Mucosa of stomach (tissue), 1 donor: Measurements from ENCODE around the gene ITPRIP.
A peak's percentile ranks its signal among the peaks of the same experiment; 100 is the strongest.

Experiments
- H3K27me3 ChIP-seq: one replicate; pipeline ENCODE4 v1.7.0; 2013; ENCODE audit warnings: mild to moderate bottlenecking, low read length; ENCODE audit not compliant: control insufficient read depth, insufficient read depth
- H3K36me3 ChIP-seq: one replicate; pipeline ENCODE4 v1.7.0; 2013; ENCODE audit warnings: low read length; ENCODE audit not compliant: control insufficient read depth, insufficient read depth
- H3K4me1 ChIP-seq: one replicate; pipeline ENCODE4 v1.7.0; 2013; ENCODE audit warnings: mild to moderate bottlenecking, low read length; ENCODE audit not compliant: control insufficient read depth, insufficient read depth
- H3K4me3 ChIP-seq: one replicate; pipeline ENCODE4 v1.7.0; 2013; ENCODE audit warnings: low read length
- H3K9ac ChIP-seq: one replicate; pipeline ENCODE4 v1.7.0; 2013; ENCODE audit warnings: mild to moderate bottlenecking, low read length, moderate library complexity
- H3K9me3 ChIP-seq: one replicate; pipeline ENCODE4 v1.7.0; 2013; ENCODE audit warnings: mild to moderate bottlenecking, low read length, moderate library complexity; ENCODE audit not compliant: control insufficient read depth
- donor health status: Pancreatic carcinoma.

The ITPRIP gene

GRCh38 chr10:104328896-104329710 lies 9.2 kb downstream of the ITPRIP start:
- Histone ChIP-seq H3K36me3 (no peaks in the 10 kb centered on the region), H3K4me1 (peaks cover 54% of the 10 kb centered on the region), H3K9ac (peak overlapping the region; percentile 5), H3K27me3 (no peaks in the 10 kb centered on the region), H3K4me3 (no peak overlapping the region), H3K9me3 (no peaks in the 10 kb centered on the region)

DNA sequence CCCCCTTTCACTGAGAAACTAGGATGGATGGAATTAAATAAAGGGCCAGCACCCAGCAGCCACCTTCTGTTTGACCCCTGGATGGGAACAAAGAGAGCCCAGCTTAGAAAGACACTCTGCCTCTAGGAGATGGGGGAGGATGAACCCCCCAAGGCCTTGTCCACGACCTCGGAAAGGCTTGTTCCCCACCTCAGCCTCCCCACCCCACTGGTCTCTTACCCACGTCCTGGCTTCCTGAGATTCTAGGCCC lies 9.7 kb downstream of the ITPRIP start:
- Histone ChIP-seq H3K9me3 (no peaks in the 10 kb centered on the region), H3K4me3 (no peak overlapping the region), H3K36me3 (no peaks in the 10 kb centered on the region), H3K4me1 (peaks cover 54% of the 10 kb centered on the region), H3K9ac (peak overlapping the region; percentile 5), H3K27me3 (no peaks in the 10 kb centered on the region)

DNA sequence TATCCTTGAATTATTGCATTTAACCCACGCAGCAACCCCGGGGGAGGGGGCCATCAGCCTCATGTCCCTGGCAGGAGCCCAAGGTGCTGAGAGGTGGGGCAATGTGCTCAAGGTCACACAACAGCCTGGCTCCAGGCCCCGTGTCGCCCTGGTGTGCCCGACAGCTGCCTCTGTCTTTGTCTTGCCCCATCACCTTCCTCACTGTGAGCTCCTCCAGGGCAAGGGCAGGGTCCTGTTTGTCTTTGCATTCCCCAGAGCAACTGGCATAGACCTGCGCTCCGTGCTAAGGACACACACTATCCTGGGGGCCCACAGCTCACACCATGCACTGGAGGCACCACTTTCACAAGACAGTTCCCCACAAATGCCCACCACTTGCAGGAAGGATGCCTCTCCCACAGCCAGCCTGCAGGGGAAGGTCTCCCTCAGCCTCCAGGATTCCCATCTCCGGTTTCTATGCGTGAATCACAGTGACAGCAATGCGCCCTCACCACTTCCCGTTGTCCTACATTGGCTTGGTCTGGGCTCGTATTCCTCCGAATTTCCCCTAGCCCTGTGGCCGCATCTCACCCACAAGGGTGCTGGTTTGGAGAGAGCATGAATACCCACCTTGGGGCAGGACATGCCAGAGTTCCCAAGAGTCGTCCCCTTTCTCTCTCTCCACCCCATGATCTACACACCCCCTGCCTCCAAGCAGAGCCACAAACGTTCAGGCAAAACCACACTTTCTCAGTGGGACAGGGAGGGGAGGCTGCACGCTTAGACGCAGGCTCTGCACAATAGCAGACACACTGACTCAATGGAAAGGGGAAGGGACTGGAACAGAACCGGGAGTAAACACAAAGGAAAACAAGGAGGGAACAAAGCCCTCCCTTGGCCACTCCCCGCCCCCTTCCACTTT lies 10.3 kb downstream of the ITPRIP start:
- no peak overlapping the region for H3K4me3 ChIP-seq

DNA sequence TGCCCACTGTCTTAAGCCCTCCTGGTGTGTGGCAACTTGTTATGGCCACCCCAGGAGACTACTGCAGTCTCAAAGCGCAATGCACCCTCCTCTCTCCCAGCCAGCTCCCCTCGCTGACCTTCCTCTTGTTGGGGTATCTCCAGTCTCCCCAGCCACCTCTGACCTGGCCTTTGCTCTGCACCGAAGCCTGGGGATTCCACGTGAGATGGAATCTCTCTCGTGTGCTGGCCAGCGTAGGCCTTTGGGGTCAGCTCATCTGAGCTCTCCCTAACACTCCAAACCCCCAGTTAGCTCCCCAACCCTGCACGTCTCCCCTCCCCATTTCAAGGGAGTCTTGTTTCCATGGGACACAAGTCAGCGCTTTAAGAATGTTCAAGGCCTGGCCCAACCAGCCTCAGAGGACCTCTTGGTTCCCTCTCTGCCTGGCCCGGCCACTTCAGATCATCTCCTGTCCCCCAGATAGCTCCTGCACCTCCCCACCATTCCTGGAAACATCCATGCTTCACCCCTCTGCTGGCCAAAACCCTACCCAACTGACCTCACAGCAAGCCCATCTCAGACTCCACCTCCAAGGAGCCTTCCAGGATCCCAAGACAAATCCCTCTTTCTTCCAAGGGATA lies 11.2 kb downstream of the ITPRIP start:
- peaks cover 49% of the 10 kb centered on the region for H3K4me1 ChIP-seq
- H3K27me3 ChIP-seq, result no peaks in the 10 kb centered on the region
- no peak overlapping the region for H3K4me3 ChIP-seq
- H3K9me3 ChIP-seq, result no peaks in the 10 kb centered on the region
- no peaks in the 10 kb centered on the region for H3K36me3 ChIP-seq
- no peak overlapping the region for H3K9ac ChIP-seq

More for the DNA sequence above, 10.3 kb downstream of the ITPRIP start:
- H3K9me3 ChIP-seq, result no peaks in the 10 kb centered on the region
- peaks cover 54% of the 10 kb centered on the region for H3K4me1 ChIP-seq
- H3K27me3 ChIP-seq, result no peaks in the 10 kb centered on the region
- H3K9ac ChIP-seq, result peak overlapping the region; percentile 5
- no peaks in the 10 kb centered on the region for H3K36me3 ChIP-seq

DNA sequence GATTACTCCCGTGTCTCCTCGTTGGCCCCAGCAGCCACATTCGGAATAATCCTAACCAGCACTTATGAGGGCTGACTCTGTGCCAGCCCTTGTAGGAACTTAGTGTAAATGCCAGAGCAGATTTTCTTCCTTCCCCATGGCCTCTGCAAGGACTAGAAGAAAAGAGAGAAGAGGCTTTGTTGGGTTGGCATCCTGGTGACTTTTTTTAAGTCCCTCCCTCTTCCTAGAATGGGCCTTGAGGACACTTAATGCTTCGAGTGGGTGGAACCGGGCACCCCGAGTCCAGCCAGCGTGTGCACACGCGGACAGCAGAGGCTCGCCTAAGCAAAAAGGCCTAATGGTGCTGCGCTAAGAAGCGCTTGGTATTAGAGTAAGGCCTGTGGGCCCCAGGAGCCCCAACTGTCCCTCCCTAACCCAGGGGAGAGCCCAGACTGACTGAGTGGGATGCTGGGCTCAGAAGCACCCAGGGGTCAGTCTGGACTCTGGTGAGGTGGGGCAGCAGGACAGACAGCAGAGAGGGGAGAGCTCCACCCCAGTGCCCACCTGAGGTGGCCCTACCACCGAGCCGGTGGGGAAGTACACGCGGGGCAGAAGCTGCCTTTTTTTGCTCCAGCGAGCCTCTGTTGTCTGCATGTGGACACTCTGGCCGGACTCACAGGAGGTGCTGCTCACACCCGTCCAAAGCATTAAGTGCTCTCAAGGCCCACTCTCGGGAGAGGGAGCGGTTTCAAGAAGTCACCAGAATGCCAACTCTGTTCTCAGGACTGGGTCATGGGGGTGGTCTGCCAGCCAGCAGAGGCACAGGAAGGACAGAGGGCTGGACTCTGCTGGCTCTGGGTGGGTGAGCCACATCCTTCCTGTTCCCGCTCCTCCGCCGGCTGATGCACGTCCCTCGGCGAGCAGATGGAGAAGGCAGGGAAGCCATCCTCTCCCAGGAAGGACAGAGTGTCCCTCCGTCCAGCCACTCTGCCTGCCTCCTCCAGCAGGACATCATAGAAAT lies 12.5 kb downstream of the ITPRIP start:
- Histone ChIP-seq H3K9ac (no peak overlapping the region), H3K9me3 (no peaks in the 10 kb centered on the region), H3K4me3 (no peak overlapping the region), H3K4me1 (peaks cover 35% of the 10 kb centered on the region), H3K36me3 (no peaks in the 10 kb centered on the region), H3K27me3 (no peaks in the 10 kb centered on the region)

DNA sequence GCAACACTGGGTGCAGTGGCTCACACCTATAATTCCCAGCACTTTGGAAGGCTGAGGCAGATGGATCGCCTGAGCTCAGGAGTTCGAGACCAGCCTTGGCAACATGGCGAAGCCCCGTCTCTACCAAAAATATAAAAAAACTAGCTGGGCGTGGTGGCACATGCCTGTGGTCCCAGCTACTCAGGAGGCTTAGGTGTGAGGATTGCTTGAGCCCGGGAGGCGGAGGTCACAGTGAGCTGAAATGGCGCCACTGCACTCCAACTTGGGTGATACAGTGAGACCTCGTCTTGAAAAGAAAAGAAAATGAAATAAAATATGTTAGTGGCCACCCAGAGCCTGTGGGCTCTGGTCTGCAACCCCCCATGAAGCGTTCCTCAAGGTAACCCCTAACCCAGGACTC lies 13.3 kb downstream of the ITPRIP start:
- no peak overlapping the region for H3K9ac ChIP-seq
- no peak overlapping the region for H3K4me3 ChIP-seq
- no peaks in the 10 kb centered on the region for H3K9me3 ChIP-seq
- no peaks in the 10 kb centered on the region for H3K27me3 ChIP-seq
- no peaks in the 10 kb centered on the region for H3K36me3 ChIP-seq
- H3K4me1 ChIP-seq, result peaks cover 27% of the 10 kb centered on the region

DNA sequence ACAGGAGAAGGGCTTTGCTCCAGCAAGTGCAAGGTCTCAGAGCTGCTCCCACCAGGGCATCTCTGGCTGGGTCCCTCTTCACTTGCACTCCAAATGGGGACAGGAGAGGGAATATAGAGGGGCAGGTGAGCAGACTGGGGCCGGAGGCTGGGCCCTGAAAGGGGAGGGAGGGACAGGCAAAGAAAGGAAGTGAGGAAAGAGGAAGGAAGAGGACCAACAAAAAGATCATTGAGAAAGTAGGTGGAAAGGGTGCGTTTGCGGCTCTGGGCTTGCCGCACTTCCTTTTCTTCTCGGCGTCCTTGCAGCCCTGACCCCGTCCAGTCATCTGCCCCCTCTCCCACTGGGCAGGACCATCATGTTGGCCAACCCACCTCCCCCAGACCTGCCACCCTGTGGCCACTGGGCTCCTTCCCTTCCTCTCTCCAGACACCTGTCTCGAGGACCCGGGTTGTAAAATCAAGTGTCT lies 14.0 kb downstream of the ITPRIP start:
- Histone ChIP-seq H3K9me3 (no peaks in the 10 kb centered on the region), H3K4me1 (peaks cover 25% of the 10 kb centered on the region), H3K4me3 (no peak overlapping the region), H3K27me3 (no peaks in the 10 kb centered on the region), H3K9ac (no peak overlapping the region), H3K36me3 (no peaks in the 10 kb centered on the region)

DNA sequence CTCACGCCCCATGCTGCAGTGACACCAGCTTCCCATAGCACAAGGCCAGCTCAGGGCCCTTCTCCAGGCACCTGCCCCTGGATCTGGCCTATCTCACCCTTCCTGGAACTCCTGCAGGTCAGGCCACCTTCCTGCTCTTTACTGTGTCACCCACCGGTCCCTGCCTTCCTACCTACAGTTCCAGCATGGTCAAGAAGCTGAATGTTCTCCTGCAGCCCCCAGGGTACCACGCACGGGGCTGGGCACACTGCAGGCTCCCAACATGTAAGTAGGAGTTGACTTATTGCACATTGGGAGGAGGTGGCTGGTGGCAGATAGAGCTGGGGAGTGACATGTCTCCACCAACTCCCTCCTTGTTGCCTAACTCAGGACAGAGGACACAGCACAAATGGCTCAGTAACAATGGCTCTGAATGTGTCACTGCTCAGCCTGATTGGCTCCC lies 14.5 kb downstream of the ITPRIP start:
- Histone ChIP-seq H3K36me3 (no peaks in the 10 kb centered on the region), H3K27me3 (no peaks in the 10 kb centered on the region), H3K4me3 (no peak overlapping the region), H3K9me3 (no peaks in the 10 kb centered on the region), H3K4me1 (peaks cover 21% of the 10 kb centered on the region), H3K9ac (no peak overlapping the region)

GRCh38 chr10:104323085-104323484 lies 15.2 kb downstream of the ITPRIP start:
- Histone ChIP-seq H3K36me3 (no peaks in the 10 kb centered on the region), H3K9ac (no peak overlapping the region), H3K4me3 (no peak overlapping the region), H3K4me1 (peaks cover 19% of the 10 kb centered on the region), H3K9me3 (no peaks in the 10 kb centered on the region), H3K27me3 (no peaks in the 10 kb centered on the region)

GRCh38 chr10:104322416-104322782 lies 15.9 kb downstream of the ITPRIP start:
- H3K4me3 ChIP-seq, result no peak overlapping the region
- no peaks in the 10 kb centered on the region for H3K27me3 ChIP-seq
- no peaks in the 10 kb centered on the region for H3K36me3 ChIP-seq
- H3K9ac ChIP-seq, result no peak overlapping the region
- H3K9me3 ChIP-seq, result no peaks in the 10 kb centered on the region
- H3K4me1 ChIP-seq, result peaks cover 16% of the 10 kb centered on the region

DNA sequence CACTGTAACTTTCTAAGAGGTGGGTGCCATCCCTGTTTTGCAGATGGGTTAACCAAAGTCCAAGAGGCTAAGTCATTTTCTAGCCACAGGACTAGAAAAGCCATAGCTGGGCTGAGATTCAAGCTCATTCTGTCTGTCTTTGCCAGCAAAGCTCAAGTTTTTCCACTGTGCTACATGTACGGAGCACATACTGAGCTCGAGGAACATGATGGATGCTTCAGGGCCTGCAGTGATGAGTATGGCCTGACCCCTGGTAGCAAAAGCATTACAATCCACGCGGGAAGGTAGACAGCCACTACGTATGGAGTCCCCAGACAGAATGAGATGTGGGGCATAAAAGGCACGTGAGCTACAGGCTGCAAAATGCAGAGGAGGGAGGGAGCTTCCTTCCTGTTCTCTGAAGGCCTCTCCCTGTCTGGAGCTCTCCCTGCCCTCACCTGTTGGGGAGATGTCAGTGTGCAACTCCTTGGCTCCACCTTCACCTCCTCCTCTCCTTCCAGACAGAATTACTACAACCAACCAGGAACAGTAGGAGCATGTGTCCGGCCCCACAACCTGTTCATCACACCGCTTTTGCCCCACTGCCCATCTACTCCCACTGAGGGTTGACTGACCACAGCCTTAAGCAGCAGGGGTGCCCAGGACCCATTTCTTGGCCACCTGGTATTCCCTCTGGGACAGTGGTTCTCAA lies 16.4 kb downstream of the ITPRIP start:
- Histone ChIP-seq H3K36me3 (no peaks in the 10 kb centered on the region), H3K4me1 (peaks cover 14% of the 10 kb centered on the region), H3K9me3 (no peaks in the 10 kb centered on the region), H3K9ac (no peak overlapping the region), H3K4me3 (no peak overlapping the region), H3K27me3 (no peaks in the 10 kb centered on the region)
